Measurements from ENCODE around the gene PDCL3.

Gene PDCL3

DNA sequence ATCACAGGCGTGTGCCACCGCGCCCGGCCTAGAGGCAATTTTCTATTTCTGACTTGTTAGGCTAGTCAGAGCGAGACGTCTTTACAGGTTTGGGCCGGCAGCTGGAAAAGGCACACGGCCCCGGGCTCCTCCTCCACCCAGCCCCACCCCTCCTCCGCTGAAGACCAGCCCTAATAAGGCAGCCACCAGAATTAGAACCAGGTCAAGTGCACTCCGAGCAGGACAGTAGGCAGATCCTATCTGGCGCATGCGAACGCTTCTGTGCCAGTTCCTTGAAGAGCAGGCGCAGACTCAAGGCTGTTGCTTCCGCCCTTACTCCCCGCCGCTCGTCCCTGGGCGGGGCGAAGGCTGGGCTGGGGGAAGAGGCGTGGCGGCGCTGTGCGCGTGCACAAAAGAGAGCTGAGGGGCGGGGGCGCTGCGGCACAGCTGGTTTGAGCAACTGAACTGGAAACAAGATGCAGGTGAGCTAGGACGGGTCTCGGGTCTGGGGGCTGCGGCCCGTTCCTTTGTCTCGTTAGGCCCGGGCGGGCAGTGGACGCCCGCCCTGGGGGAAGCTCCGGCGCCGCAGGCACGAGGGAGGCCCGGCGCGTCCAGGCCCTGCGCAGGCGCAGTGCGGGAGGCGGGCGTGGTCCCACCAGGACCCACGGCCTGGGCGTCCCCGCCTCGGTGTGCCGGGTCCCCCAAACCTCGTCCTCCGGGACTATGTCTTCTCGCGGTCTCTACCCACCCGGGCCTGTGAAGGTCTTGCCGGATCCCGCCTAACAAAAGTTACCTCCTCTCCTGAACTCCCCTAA, at the start of gene PDCL3:
Gene PDCL3, plus strand, starts transcription at position 381 of the 794 bp plus-strand sequence. Its CDS starts 75 bp downstream, at position 456.
- peak; percentile 93 for DNase-seq

DNA sequence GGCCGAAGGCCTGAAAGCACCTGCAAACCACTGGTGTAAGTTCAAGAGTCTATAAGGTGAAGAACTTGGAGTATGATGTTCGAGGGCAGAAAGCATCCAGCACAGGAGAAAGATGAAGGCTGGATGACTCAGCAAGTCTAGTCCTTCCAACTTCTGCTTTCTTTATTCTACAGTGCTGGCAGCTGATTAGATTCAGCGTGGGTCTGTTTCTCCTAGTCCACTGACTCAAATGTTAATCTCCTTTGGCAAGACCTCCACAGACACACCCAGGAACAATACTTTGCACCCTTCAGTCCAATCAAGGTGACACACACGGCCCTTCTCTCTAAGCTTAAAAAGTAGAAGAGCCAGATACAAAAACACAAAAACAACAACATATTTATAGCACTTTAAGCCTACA, 49.1 kb upstream of the PDCL3 start:
- no peak for DNase-seq

DNA sequence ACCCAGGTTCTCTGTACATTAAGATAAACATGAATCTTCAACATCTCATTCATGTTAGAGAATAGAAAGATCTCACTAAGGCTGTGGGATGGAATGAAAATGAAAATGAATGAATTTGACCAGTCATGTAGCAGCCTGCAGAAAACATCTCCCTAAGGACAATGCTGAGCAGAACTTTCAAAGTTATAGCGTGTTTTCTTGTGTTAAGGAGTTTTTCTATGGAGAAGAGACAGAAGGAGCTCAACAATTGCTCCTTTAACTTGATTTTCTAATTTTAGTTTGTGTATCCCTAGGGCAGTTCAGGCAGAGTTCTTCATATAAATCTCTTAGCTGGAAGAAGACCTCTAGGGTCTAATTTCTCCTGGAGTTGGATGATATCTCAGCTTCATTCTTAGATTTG, 45.2 kb upstream of the PDCL3 start:
- no peak for DNase-seq

GRCh38 chr2:100518801-100519200, 44.0 kb upstream of the PDCL3 start:
- DNase-seq, result no peak

DNA sequence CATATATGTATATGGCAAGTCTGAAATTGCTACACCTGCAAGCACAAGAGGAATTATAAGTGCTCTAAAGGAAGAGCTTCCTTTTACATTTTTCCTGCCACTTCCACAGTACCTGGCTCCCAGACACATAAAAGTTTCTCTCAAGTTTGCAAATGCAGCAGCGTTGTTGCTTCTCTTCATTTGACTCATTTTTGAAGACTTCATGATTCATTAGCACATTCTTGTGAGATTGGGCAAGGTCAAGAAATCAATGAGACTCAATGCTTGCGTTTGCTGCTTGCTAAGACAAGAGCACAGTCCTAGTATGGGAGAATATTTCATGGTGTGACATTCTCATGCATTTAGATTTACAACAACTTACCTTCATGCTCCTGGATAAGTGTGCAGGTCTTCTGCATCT, 42.6 kb upstream of the PDCL3 start:
- DNase-seq, result no peak

GRCh38 chr2:100522430-100522829, 40.4 kb upstream of the PDCL3 start:
- DNase-seq, result no peak

DNA sequence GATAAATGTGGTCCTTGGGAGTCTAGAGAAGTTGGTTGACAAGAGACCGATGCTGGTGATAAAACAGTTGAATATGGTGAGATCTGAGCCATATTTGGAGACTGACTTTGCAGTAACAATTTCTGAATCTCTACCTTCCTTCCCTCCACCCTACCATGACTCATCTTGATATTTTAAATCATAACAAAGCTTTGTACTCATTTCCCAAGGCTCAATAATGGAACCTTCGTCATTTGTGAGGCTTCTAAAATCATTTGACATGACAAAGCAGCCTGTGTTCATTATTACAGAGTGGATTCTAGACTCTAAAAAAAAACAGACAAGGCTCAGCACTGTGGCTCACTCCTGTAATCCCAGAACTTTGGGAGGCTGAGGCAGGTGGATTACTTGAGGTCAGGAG, 38.5 kb upstream of the PDCL3 start:
- DNase-seq, result no peak

- DNase-seq, result no peak
Observed at GRCh38 chr2:100526868-100527267, 35.9 kb upstream of the PDCL3 start.

GRCh38 chr2:100527440-100528015, 35.3 kb upstream of the PDCL3 start:
- no peak for DNase-seq

- DNase-seq, result no peak
Observed at GRCh38 chr2:100529176-100529575, 33.6 kb upstream of the PDCL3 start.

DNA sequence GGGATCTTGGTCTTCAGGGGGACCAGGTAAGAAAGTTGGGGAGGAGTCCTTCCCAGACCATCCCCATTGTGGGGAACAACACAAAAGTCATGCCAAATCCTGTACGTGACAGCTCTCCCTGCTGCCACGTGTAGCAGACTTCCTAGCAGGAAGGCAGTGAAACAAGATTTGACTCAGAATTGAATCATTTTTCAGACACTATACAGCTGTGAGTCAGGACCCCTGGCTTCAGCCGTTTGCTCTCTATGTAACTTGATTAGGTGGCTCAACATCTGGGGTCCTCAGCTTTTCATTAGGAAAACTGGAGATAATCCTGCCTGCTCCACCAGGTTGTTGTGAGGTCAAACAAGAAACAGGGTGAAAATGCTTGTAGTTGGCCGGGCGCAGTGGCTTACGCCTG, 32.9 kb upstream of the PDCL3 start:
- no peak for DNase-seq

DNA sequence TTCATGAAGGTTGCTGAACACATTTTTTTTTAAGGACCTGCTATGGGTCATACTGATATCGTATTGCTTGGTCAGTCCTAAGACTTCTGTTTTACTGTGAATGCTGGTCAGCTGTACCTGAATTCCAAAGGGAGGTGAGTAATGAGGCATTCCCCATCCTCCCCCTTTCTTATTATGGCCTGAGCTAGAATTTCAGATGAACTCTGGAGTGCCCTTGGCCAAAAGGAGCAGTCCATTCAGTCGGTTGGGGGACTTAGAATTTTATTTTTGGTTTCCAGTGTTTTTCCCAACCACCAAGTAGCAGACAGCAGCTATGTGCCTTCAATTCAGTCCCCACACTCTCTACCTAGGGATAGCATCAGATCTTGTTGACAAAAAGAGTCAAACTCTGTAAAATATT, 26.9 kb upstream of the PDCL3 start:
- no peak for DNase-seq

GRCh38 chr2:100537918-100538317, 24.9 kb upstream of the PDCL3 start:
- DNase-seq, result no peak

GRCh38 chr2:100539221-100539620, 23.6 kb upstream of the PDCL3 start:
- DNase-seq, result no peak

GRCh38 chr2:100541404-100541803, 21.4 kb upstream of the PDCL3 start:
- DNase-seq, result no peak

GRCh38 chr2:100542418-100542817, 20.4 kb upstream of the PDCL3 start:
- DNase-seq, result no peak

DNA sequence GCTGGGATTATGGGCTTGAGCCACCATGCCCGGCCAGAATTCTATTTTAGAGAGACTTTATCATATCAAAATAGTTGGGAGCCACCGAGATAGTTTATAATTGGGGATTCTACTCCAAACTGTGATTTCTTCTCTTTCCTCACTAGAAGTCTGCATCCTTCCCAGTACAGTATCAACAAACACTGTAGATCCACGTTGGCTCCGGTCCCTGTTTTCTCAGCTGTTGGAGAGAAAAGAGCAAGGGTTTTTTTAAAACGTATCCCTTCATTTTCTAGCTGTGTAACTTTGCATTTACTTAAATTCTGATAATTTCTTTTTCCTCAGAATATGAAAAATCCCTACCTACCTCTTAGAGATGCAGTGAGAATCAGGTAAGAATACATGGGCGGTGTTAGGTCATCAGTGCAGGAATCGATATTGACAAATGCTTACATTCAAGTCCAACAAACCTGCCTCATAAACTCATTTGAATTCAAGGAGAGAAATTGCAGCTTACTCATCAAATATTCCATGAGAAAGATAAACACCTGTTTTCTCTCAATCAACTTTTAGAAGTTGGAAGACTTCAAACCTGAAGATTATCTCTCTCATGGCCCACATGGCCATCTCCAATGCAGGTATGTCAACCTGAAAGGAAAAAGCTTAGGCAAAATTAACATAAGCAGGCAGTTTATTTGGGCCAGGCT, 17.7 kb upstream of the PDCL3 start:
- no peak for DNase-seq

DNA sequence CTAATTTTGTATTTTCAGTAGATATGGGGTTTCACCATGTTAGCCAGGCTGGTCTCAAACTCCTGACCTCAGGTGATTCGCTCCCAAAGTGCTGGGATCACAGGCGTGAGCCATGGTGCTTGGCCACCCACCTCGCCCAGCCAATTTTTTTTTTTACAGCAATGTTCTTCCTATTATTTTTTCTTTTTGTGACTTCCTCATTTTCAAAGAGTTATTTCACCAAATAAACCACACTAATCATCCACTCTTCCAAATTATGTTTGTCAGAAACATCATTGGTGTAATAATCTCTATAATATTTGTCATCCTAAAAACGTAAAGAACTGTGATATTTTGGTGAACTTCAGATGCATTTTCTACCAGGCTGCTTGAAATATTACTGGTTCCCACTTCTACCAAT, 16.3 kb upstream of the PDCL3 start:
- no peak for DNase-seq

DNA sequence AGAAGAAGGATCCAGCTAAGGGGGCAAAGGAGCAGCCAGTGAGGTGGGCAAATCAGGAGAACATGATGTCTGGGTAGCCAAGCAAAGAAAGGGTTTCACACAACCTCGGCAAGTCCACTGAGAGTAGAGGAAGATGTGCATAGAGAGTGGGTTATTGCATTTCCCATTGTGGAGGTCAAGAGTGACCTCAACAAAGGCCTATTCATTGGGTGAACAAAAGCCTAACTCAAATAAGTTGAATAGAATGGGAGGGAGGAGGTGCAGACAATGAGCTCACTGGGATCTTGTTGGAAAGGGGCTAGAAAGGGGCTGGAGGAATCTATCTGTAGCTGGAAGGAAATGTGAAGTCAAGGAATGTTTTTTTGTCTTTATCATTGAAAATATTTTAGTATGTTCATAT, 14.0 kb upstream of the PDCL3 start:
- DNase-seq, result no peak

DNA sequence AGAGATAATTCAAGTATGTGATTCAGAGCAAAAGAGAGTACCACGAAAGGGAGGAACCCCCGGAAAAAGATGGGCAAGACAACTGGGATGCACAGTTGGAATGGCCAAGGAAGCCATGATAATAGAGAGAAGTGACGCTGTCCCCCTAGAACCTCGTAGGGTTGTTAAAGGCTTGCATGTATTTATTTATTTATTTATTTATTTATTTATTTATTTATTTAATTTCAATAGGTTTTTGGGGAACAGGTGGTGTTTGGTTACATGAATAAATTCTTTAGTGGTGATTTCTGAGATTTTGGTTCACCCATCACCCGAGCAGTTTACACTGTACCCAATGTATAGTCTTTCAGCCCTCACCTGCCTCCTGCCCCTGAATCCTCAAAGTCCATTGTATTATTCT, 11.5 kb upstream of the PDCL3 start:
- DNase-seq, result no peak

DNA sequence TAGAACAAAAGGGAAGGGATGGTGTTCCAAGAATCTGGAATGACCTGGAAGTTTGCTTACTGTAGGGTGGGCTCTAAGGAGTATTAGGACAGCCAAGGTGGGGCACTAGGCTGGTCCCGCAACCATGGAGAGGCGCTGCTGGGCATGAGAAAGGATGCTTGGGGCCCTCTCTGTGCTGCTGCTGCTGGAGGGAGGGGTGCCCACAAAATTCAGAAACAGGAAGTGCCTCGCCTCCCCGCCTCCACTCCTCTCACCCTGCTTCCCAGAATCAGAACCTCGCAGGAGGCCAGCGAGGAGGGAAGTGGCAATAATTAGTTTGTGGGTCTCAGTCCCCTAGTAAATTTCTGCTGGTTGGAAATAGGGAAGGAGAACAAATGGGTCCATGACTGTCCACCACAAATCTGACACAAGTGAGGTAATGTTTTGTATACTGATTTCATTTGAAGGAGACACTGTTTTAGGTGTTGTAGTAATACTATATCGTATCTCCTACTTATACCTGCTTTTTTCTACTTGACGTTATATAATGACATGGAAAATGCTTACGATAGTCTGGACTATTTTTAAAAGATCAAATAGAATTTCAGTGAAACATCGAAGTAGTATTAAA, 7.9 kb upstream of the PDCL3 start:
- peak; percentile 20 for DNase-seq

DNA sequence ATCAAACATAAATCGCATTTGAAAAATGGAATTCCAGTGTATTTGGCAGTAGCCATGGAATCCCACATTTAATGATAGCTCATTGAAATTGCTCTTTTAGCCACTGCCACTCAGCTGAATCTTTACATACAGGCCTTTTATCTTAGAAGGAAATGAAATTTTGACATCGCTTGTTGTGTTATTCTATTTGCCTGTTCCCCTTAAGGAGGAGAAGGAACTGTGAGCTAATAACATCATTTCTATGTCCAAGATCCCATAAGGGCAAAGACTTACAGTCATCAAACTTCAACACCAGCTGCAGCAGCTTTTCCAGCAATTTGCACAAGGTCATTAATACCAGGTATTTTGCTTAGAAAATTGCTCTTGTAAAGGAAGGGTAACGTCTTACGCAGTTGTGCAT, 6.0 kb upstream of the PDCL3 start:
- no peak for DNase-seq

DNA sequence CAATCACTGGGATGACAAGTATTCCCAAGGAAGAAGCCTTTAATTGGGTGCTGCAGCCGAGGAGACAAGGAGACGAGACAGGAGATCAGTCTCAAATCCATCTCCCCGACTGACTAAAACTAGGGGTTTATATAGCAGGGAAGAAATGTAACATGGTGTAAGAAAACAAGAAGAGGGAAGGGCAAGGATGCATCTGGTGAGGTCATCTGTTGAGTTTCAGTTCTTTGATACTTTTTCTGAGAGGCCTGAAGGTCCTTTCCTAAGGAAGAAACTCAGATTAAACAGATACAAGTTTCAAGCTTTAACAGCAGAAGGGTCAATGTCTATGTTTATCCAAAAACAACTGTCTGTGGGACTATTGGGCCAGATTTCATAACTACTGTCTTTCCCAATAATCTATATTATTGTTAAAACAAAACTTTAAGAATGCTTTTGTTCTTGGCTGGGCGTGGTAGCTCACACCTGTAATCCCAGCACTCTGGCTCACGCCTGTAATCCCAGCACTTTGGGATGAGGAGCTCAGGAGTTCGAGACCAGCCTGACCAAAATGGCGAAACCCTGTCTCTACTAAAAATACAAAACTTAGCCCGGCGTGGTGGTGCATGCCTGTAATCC, 2.5 kb upstream of the PDCL3 start:
- DNase-seq, result no peak
